DND-41 (cell line): ENCODE measurements around the gene ADH5.

Experiments used
- ATAC-seq: fragments of 200-7000 bp; cut with Tn5 transposase; 3 replicates; pipeline ENCODE4 v1.9.1; 2021; ENCODE audit warnings: low read depth; ENCODE audit not compliant: insufficient read depth
- DNase-seq: peaks from one replicate; pipeline ENCODE4 v3.0.0-alpha.2; 2020
- H2AFZ ChIP-seq: 2 replicates; pipeline ENCODE4 v1.6.0; 2012; ENCODE audit warnings: low read depth, low read length
- H3K27ac ChIP-seq: 2 replicates; pipeline ENCODE4 v1.5.1; 2012; ENCODE audit warnings: low read length, inconsistent platforms
- H3K27me3 ChIP-seq: fragments of 200-600 bp; sonication (generic); 2 replicates; pipeline ENCODE4 v1.6.0; 2012; ENCODE audit warnings: low read length, mild to moderate bottlenecking, inconsistent platforms; ENCODE audit not compliant: insufficient read depth, poor library complexity
- H3K36me3 ChIP-seq: 2 replicates; pipeline ENCODE4 v1.5.1; 2012; ENCODE audit warnings: low read length, inconsistent platforms; ENCODE audit not compliant: insufficient read depth
- H3K4me1 ChIP-seq: 2 replicates; pipeline ENCODE4 v1.5.1; 2012; ENCODE audit warnings: mild to moderate bottlenecking, low read length; ENCODE audit not compliant: insufficient read depth
- H3K4me2 ChIP-seq: 2 replicates; pipeline ENCODE4 v1.6.0; 2012; ENCODE audit warnings: mild to moderate bottlenecking, moderate library complexity, low read length, inconsistent platforms; ENCODE audit not compliant: insufficient read depth
- H3K4me3 ChIP-seq, 2 experiments: fragments of 200-600 bp in 1 of 2; shearing (Covaris generic) in 1 of 2; 2 replicates each; pipeline ENCODE4 v1.5.1; 2012 to 2016; ENCODE audit warnings: inconsistent platforms in 2 of 2, low read length in 2 of 2, mild to moderate bottlenecking in 2 of 2, low read depth in 1 of 2, moderate library complexity in 1 of 2
- H3K79me2 ChIP-seq: 2 replicates; pipeline ENCODE4 v1.6.0; 2012; ENCODE audit warnings: low read length, inconsistent platforms; ENCODE audit not compliant: insufficient read depth
- H3K9ac ChIP-seq: 2 replicates; pipeline ENCODE4 v1.6.0; 2012; ENCODE audit warnings: low read depth, mild to moderate bottlenecking, inconsistent platforms, low read length, moderate library complexity
- H3K9me3 ChIP-seq: 2 replicates; pipeline ENCODE4 v1.5.1; 2012; ENCODE audit warnings: low read length, moderate library complexity, mild to moderate bottlenecking, inconsistent platforms; ENCODE audit not compliant: insufficient read depth, severe bottlenecking
- H4K20me1 ChIP-seq: 2 replicates; pipeline ENCODE4 v1.6.0; 2012; ENCODE audit warnings: low read length; ENCODE audit not compliant: insufficient read depth
- CTCF ChIP-seq: IDR thresholded peaks from 2 replicates; pipeline ENCODE4 v1.5.1; 2012; ENCODE audit warnings: borderline replicate concordance, low read length, moderate library complexity, mild to moderate bottlenecking; ENCODE audit not compliant: poor library complexity, severe bottlenecking; ENCODE audit errors: extremely low read depth
- EZH2 ChIP-seq: IDR thresholded peaks from 3 replicates; pipeline ENCODE4 v1.6.1; 2012; ENCODE audit warnings: borderline replicate concordance, low read depth, mild to moderate bottlenecking, moderate library complexity, low read length, inconsistent platforms; ENCODE audit not compliant: severe bottlenecking

Gene ADH5

GRCh38 chr4:99022566-99022965 is 66.0 kb downstream of the ADH5 start:
- no peak for TF ChIP-seq EZH2
- no peak for TF ChIP-seq CTCF
- no peak overlapping the region for H3K4me3 ChIP-seq
- peaks cover 17% of the 10 kb centered on the region for H3K9me3 ChIP-seq
- peaks cover 20% of the 10 kb centered on the region; the same call in 1 of the 2 replicates for H3K36me3 ChIP-seq
- H3K79me2 ChIP-seq = peaks cover 99% of the 10 kb centered on the region
- H3K4me2 ChIP-seq = no peak overlapping the region
- DNase-seq (no peak), ATAC-seq (no peak)
- no peak overlapping the region for H3K27ac ChIP-seq
- no peaks in the 10 kb centered on the region for H3K4me1 ChIP-seq
- no peaks in the 10 kb centered on the region for H3K27me3 ChIP-seq
- peaks cover 13% of the 10 kb centered on the region; the same call in 1 of the 2 replicates for H4K20me1 ChIP-seq
- no peak overlapping the region for H2AFZ ChIP-seq
- H3K9ac ChIP-seq = no peak overlapping the region

DNA sequence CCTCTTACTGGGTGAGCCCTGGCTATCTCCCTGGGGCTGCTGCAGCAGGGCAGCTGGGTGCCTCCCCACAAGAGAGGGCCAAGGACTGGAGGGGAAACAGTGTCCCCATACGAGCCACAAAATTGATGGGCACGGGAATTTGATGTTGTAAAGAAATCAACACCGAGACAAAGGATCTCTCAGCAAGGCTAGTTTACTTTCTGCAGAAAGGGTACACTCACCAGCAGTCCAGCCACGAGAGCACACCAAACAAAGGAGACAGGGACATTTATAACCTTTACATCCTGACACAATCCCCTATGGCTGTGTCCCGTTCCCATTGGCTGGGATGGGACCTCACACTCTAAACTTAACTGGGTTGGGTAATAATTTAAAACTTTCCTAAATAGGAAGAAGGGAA is 67.2 kb downstream of the ADH5 start:
- ATAC-seq = no peak
- Histone ChIP-seq H3K27me3 (no peaks in the 10 kb centered on the region), H3K9ac (no peak overlapping the region), H3K36me3 (peaks cover 29% of the 10 kb centered on the region; the same call in 1 of the 2 replicates), H3K27ac (no peak overlapping the region), H3K4me3 (no peak overlapping the region), H3K9me3 (peaks cover 17% of the 10 kb centered on the region), H3K79me2 (peaks cover 99% of the 10 kb centered on the region), H3K4me2 (no peak overlapping the region), H4K20me1 (peaks cover 14% of the 10 kb centered on the region; the same call in 1 of the 2 replicates), H2AFZ (no peak overlapping the region), H3K4me1 (no peaks in the 10 kb centered on the region)
- DNase-seq = no peak
- TF ChIP-seq EZH2 (no peak), CTCF (no peak)
